K562 (cell line): Measurements from ENCODE around the gene PFDN2. TPM values are rescaled to one million over a fixed set of nuclear protein-coding genes. Genes with fewer than 3 reads are reported as not detected.

Experiments
- ATAC-seq: fragments of 200-7000 bp; cut with Tn5 transposase; 3 replicates; pipeline ENCODE4 v1.9.1; 2020; ENCODE audit warnings: moderate library complexity
- BruUV-seq: library from RNA; stranded (reverse); fragments of 400-500 nt; replicated peaks from 2 replicates; lab custom pipeline; 2021; lab: Mats Ljungman, UMichigan
- CTCF ChIA-PET: fragments of 300-600 bp; formaldehyde crosslinking; extraction: SDS; loops from one replicate; lab custom pipeline; 2021; ENCODE audit warnings: low intra/inter-chr PET ratio; lab: Yijun Ruan, JAX
- POLR2A ChIA-PET: fragments of 300-600, 350-650 bp; sonication (Branson Sonifier 250); formaldehyde crosslinking; extraction: SDS; loops from one replicate; lab custom pipeline; 2021; ENCODE audit warnings: antibody characterized with exemption, inconsistent platforms; lab: Yijun Ruan, JAX
- DNase-seq, 4 experiments: peaks; one replicate each; pipeline versions ENCODE4 v3.0.0 to v3.0.0-alpha.2; 2011 to 2018; ENCODE audit warnings: low spot score in 3 of 4, mixed read lengths in 3 of 4; ENCODE audit errors: extremely low read depth in 1 of 4
- FAIRE-seq: peaks from 2 replicates; lab custom pipeline; 2011; peaks lifted over from hg19 to GRCh38; lab: Jason Lieb, UNC
- H2AFZ ChIP-seq: 2 replicates; pipeline ENCODE4 v1.6.0; 2011; ENCODE audit warnings: low read depth, low read length, control low read depth, inconsistent platforms
- H3K27ac ChIP-seq: fragments of 200-600 bp; 3 replicates; pipeline ENCODE4 v1.8.0; 2011; ENCODE audit warnings: low read depth, mild to moderate bottlenecking, control low read depth, inconsistent platforms, low read length, moderate library complexity, mixed read lengths; ENCODE audit errors: extremely low read depth
- H3K27me3 ChIP-seq, 2 experiments: fragments of 300-600 bp in 1 of 2; 2 replicates in 1 of 2; 3 replicates in 1 of 2; pipeline versions ENCODE4 v1.6.0 to v1.8.0; 2011; ENCODE audit warnings: inconsistent platforms in 2 of 2, low read length in 2 of 2, mild to moderate bottlenecking in 1 of 2, mixed read lengths in 1 of 2, moderate library complexity in 1 of 2; ENCODE audit not compliant: control insufficient read depth in 2 of 2, insufficient read depth in 2 of 2
- H3K36me3 ChIP-seq: fragments of 300-600 bp; 3 replicates; pipeline ENCODE4 v1.8.0; 2011; ENCODE audit warnings: mild to moderate bottlenecking, low read length, inconsistent platforms; ENCODE audit not compliant: control insufficient read depth, insufficient read depth
- H3K4me1 ChIP-seq, 2 experiments: fragments of 200-600 bp in 1 of 2; replicated peaks in 1 of 2; 2 replicates in 1 of 2; 3 replicates in 1 of 2; pipeline versions ENCODE4 v1.5.1 to v1.8.0; 2011; ENCODE audit warnings: inconsistent platforms in 2 of 2, low read length in 2 of 2, mild to moderate bottlenecking in 1 of 2, mixed read lengths in 1 of 2, moderate library complexity in 1 of 2; ENCODE audit not compliant: control insufficient read depth in 2 of 2, insufficient read depth in 2 of 2
- H3K4me2 ChIP-seq: 2 replicates; pipeline ENCODE4 v1.6.1; 2011; ENCODE audit warnings: low read length, control low read depth, inconsistent platforms, mixed read lengths; ENCODE audit not compliant: insufficient read depth
- H3K4me3 ChIP-seq: fragments of 200-600 bp; sonication (generic), shearing (Covaris generic); 2 replicates; pipeline ENCODE4 v1.5.1; 2016; ENCODE audit warnings: control low read depth, inconsistent platforms
- H3K79me2 ChIP-seq: fragments of 200-600 bp; 3 replicates; pipeline ENCODE4 v1.8.0; 2011; ENCODE audit warnings: low read length, inconsistent platforms; ENCODE audit not compliant: control insufficient read depth, insufficient read depth
- H3K9ac ChIP-seq, 2 experiments: 2 replicates each; pipeline versions ENCODE4 v1.6.0 to v1.6.1; 2011; ENCODE audit warnings: low read depth in 2 of 2, low read length in 2 of 2, control low read depth in 1 of 2, inconsistent platforms in 1 of 2, mild to moderate bottlenecking in 1 of 2, mixed read lengths in 1 of 2; ENCODE audit not compliant: insufficient read depth in 1 of 2
- H3K9me1 ChIP-seq: one replicate; pipeline ENCODE4 v1.6.0; 2011; ENCODE audit warnings: inconsistent platforms, mild to moderate bottlenecking, low read length, moderate library complexity; ENCODE audit not compliant: control insufficient read depth, insufficient read depth
- H3K9me3 ChIP-seq: replicated peaks from 2 replicates; pipeline ENCODE4 v1.5.1; 2011; ENCODE audit warnings: low read depth, low read length, inconsistent platforms; ENCODE audit not compliant: control insufficient read depth, insufficient read depth
- H4K20me1 ChIP-seq: replicated peaks from 2 replicates; pipeline ENCODE4 v1.6.1; 2011; ENCODE audit warnings: low read length, inconsistent platforms, mixed read lengths; ENCODE audit not compliant: control insufficient read depth, insufficient read depth
- BMI1 ChIP-seq: fragments of 150-350 bp; IDR thresholded peaks from 2 replicates; pipeline ENCODE4 v1.6.1; 2014; ENCODE audit warnings: low read length
- CREB3L1 ChIP-seq: fragments of 450-650 bp; IDR thresholded peaks from 2 replicates; pipeline ENCODE4 v1.6.1; 2014; ENCODE audit warnings: low read depth, mild to moderate bottlenecking, moderate library complexity, borderline replicate concordance
- KLF13 ChIP-seq: fragments of 450-650 bp; IDR thresholded peaks from 2 replicates; pipeline ENCODE4 v1.6.1; 2016; ENCODE audit warnings: missing genetic modification characterization, low read depth, mild to moderate bottlenecking, missing compliant biosample characterization, moderate library complexity, borderline replicate concordance
- MEIS2 ChIP-seq: fragments of 450-650 bp; IDR thresholded peaks from 2 replicates; pipeline ENCODE4 v1.6.1; 2014; ENCODE audit warnings: mild to moderate bottlenecking; ENCODE audit not compliant: partially characterized antibody
- ZBTB33 ChIP-seq: sonication (generic); formaldehyde crosslinking; IDR thresholded peaks from 2 replicates; pipeline ENCODE4 v1.8.1; 2023; ENCODE audit warnings: mild to moderate bottlenecking, missing genetic modification reagents
- WGBS: fragments of 100-300 bp; shearing (Covaris generic); methylation state at CpG from one replicate; pipeline ENCODE4 v1.1.6; 2016; ENCODE audit warnings: low coverage, mixed read lengths; ENCODE audit not compliant: insufficient coverage; ENCODE audit errors: missing lambda C conversion rate; 5-methylcytosine and 5-hydroxymethylcytosine counted together
- in situ Hi-C: fragments of 300-500 bp; cut with MboI; formaldehyde crosslinking; loops from 4 replicates; pipeline ENCODE4 v1.15.0; 2018; ENCODE audit warnings: inconsistent platforms, mixed read lengths
- intact Hi-C: fragments of 100-400 bp; cut with micrococcal nuclease; formaldehyde crosslinking; loops from 2 replicates; pipeline ENCODE4 v1.14.2; 2022
- polyA plus RNA-seq, 8 experiments: library from polyadenylated mRNA; depleted of rRNA in 4 of 8; stranded (reverse) in 5 of 8; unstranded in 3 of 8; fragments of >200 nt; fragmentation: Nextera tagmentation in 2 of 8; fragmentation: Illumina TruSeq in 1 of 8; extraction: Ambion mirVana in 2 of 8; extraction: Trizol in 1 of 8; gene quantifications; 2 replicates each; pipeline versions ENCODE4 v1.2.1 to v1.2.3, GENCODE V29; 2011 to 2014; ENCODE audit warnings: inconsistent platforms in 1 of 8, missing spikeins in 1 of 8
- total RNA-seq, 7 experiments: library from RNA; depleted of rRNA in 6 of 7; stranded (reverse); fragments of >200 nt in 6 of 7; fragmentation: Illumina TruSeq in 2 of 7; extraction: Trizol in 2 of 7; gene quantifications; 2 replicates each; pipeline versions ENCODE4 v1.2.1 to v1.2.3, GENCODE V29; 2011 to 2021; ENCODE audit warnings: low replicate concordance in 1 of 7

PFDN2 gene
- total and polyA plus RNA-seq, 9 of the 15 experiments (the other 6 are each of a cell fraction or from before 2014, with no cell fraction given): 50.2 to 361 (median 144) TPM

- TF ChIP-seq CREB3L1 (no peak), MEIS2 (peak; percentile 65)
Observed at GRCh38 chr1:161080441-161081405, 37.1 kb downstream of the PFDN2 start (continued).

- ChIA-PET POLR2A (interaction anchor here (0.6 to 2.1 kb wide), 3 partner anchors 13 to 33 kb away, joined by 3 to 5 read pairs (median 4); partner anchors contain the start of gene USF1), CTCF (no interaction called here)
- Histone ChIP-seq H3K9ac (no peak overlapping the region), H3K36me3 (no peaks in the 10 kb centered on the region), H3K27me3 (no peaks in the 10 kb centered on the region), H2AFZ (no peak overlapping the region), H3K4me3 (no peak overlapping the region), H3K9me1 (no peaks in the 10 kb centered on the region), H3K4me2 (no peak overlapping the region), H3K4me1 (peaks cover 20 to 21% of the 10 kb centered on the region in 2 experiments; a peak in 4 of 5 replicates), H3K79me2 (no peaks in the 10 kb centered on the region)
- DNase-seq (no peak), FAIRE-seq (no peak), ATAC-seq (no peak)
- intact Hi-C loops: loop anchor here (10.0 kb wide), 1 partner anchor 55 kb away; the partner anchor contains the start of gene DEDD
- WGBS: 64% methylated on average over 39 of the region's 41 CpGs
- TF ChIP-seq KLF13 (tag): no peak
- no peak for TF ChIP-seq BMI1
- TF ChIP-seq ZBTB33 (CRISPR knock-in tag): peak; percentile 65
- TF ChIP-seq, all 486 proteins: peak for 1
- Histone ChIP-seq H3K9me3 (no peaks in the 10 kb centered on the region), H3K27ac (no peak overlapping the region), H4K20me1 (no peaks in the 10 kb centered on the region)
- no TSS peak for BruUV-seq
- in situ Hi-C loops: loop anchor here (25.0 kb wide), 1 partner anchor 242 kb away; no protein-coding TSS in a partner anchor
Observed at GRCh38 chr1:161079436-161080110, 38.3 kb downstream of the PFDN2 start.
